HepG2 (cell line): ENCODE data around the gene ZNF275. TPM values are rescaled to one million over a fixed set of nuclear protein-coding genes. Genes with fewer than 3 reads are reported as not detected.

Experiments
- ATAC-seq: fragments of 200-7000 bp; cut with Tn5 transposase; 3 replicates; pipeline ENCODE4 v1.9.1; 2020; ENCODE audit warnings: mild to moderate bottlenecking, moderate library complexity
- BruUV-seq: library from RNA; stranded (reverse); fragments of 400-500 nt; replicated peaks from 2 replicates; lab custom pipeline; 2021; lab: Mats Ljungman, UMichigan
- CTCF ChIA-PET: fragments of 300-600 bp; formaldehyde crosslinking; extraction: SDS; loops from one replicate; lab custom pipeline; 2021; ENCODE audit warnings: low total read pairs, inconsistent platforms, low intra/inter-chr PET ratio; lab: Yijun Ruan, JAX
- POLR2A ChIA-PET: fragments of 350-600 bp; sonication (Branson Sonifier 250); formaldehyde crosslinking; loops from one replicate; lab custom pipeline; 2020; ENCODE audit warnings: antibody characterized with exemption, inconsistent platforms; lab: Yijun Ruan, JAX
- DNase-seq: peaks from one replicate; pipeline ENCODE4 v3.0.0-alpha.2; 2015; ENCODE audit warnings: low spot score
- FAIRE-seq: peaks from 3 replicates; lab custom pipeline; 2011; peaks lifted over from hg19 to GRCh38; lab: Jason Lieb, UNC
- H2AFZ ChIP-seq: one replicate; pipeline ENCODE4 v1.6.1; 2011; ENCODE audit warnings: low read length, inconsistent platforms
- H3K27ac ChIP-seq: fragments of 300-600 bp; 3 replicates; pipeline ENCODE4 v1.8.0; 2011; ENCODE audit warnings: mixed run types, mild to moderate bottlenecking, mixed read lengths, low read length, inconsistent platforms; ENCODE audit not compliant: insufficient read depth; ENCODE audit errors: extremely low read length
- H3K27me3 ChIP-seq, 2 experiments: fragments of 200-600 bp in 1 of 2; 2 replicates in 1 of 2; 3 replicates in 1 of 2; pipeline versions ENCODE4 v1.6.0 to v1.8.0; 2011; ENCODE audit warnings: low read length in 2 of 2, mild to moderate bottlenecking in 2 of 2, moderate library complexity in 2 of 2, inconsistent platforms in 1 of 2; ENCODE audit not compliant: insufficient read depth in 2 of 2, control insufficient read depth in 1 of 2
- H3K36me3 ChIP-seq, 2 experiments: fragments of 200-600 bp in 1 of 2; replicated peaks in 1 of 2; 2 replicates in 1 of 2; 3 replicates in 1 of 2; pipeline versions ENCODE4 v1.5.1 to v1.8.0; 2011; ENCODE audit warnings: low read length in 2 of 2, inconsistent platforms in 1 of 2; ENCODE audit not compliant: insufficient read depth in 2 of 2, control insufficient read depth in 1 of 2
- H3K4me1 ChIP-seq: 2 replicates; pipeline ENCODE4 v1.5.1; 2012; ENCODE audit warnings: low read length, inconsistent platforms; ENCODE audit not compliant: insufficient read depth
- H3K4me2 ChIP-seq: 2 replicates; pipeline ENCODE4 v1.6.0; 2011; ENCODE audit warnings: low read depth, low read length, inconsistent platforms
- H3K4me3 ChIP-seq, 3 experiments: fragments of 200-600 bp in 1 of 3; sonication (generic), shearing (Covaris generic) in 1 of 3; replicated peaks in 1 of 3; 2 replicates each; pipeline ENCODE4 v1.5.1; 2011 to 2016; ENCODE audit warnings: low read length in 3 of 3, inconsistent platforms in 2 of 3, low read depth in 2 of 3, mild to moderate bottlenecking in 2 of 3, control low read depth in 1 of 3, mixed read lengths in 1 of 3; ENCODE audit not compliant: insufficient read depth in 1 of 3
- H3K79me2 ChIP-seq: one replicate; pipeline ENCODE4 v1.6.1; 2011; ENCODE audit warnings: low read length, inconsistent platforms; ENCODE audit not compliant: insufficient read depth
- H3K9ac ChIP-seq: 2 replicates; pipeline ENCODE4 v1.6.0; 2011; ENCODE audit warnings: mild to moderate bottlenecking, low read depth, low read length, inconsistent platforms; ENCODE audit not compliant: insufficient read depth
- H3K9me3 ChIP-seq: 2 replicates; pipeline ENCODE4 v1.5.1; 2012; ENCODE audit warnings: mild to moderate bottlenecking, low read length
- H4K20me1 ChIP-seq: 2 replicates; pipeline ENCODE4 v1.6.0; 2011; ENCODE audit warnings: inconsistent platforms, mild to moderate bottlenecking, low read length, moderate library complexity; ENCODE audit not compliant: insufficient read depth
- DPF2 ChIP-seq: sonication (generic); formaldehyde crosslinking; IDR thresholded peaks from 2 replicates; pipeline ENCODE4 v1.4.0; 2020; ENCODE audit warnings: mild to moderate bottlenecking, low read depth, missing genetic modification reagents, borderline replicate concordance
- JUND ChIP-seq: sonication (generic); formaldehyde crosslinking; IDR thresholded peaks from 2 replicates; pipeline ENCODE4 v1.8.0; 2022; ENCODE audit warnings: mild to moderate bottlenecking, missing genetic modification reagents
- KLF11 ChIP-seq: IDR thresholded peaks from 2 replicates; pipeline ENCODE4 v1.6.1; 2016; ENCODE audit warnings: missing compliant biosample characterization
- KMT2B ChIP-seq: IDR thresholded peaks from 2 replicates; pipeline ENCODE4 v1.6.1; 2016; ENCODE audit warnings: missing genetic modification reagents, missing compliant biosample characterization
- MTF2 ChIP-seq: sonication (generic); formaldehyde crosslinking; IDR thresholded peaks from 2 replicates; pipeline ENCODE4 v1.5.0; 2020; ENCODE audit warnings: missing genetic modification reagents, borderline replicate concordance
- NFE2 ChIP-seq: sonication (generic); formaldehyde crosslinking; IDR thresholded peaks from 2 replicates; pipeline ENCODE4 v1.4.0; 2020; ENCODE audit warnings: missing genetic modification reagents
- NR2C2 ChIP-seq: sonication (generic); formaldehyde crosslinking; IDR thresholded peaks from 2 replicates; pipeline ENCODE4 v1.4.0; 2020; ENCODE audit warnings: missing genetic modification reagents, mild to moderate bottlenecking, moderate library complexity, borderline replicate concordance
- ZFP36L2 ChIP-seq: sonication (generic); formaldehyde crosslinking; IDR thresholded peaks from 2 replicates; pipeline ENCODE4 v1.4.0; 2020; ENCODE audit warnings: missing genetic modification reagents
- ZNF180 ChIP-seq: sonication (generic); formaldehyde crosslinking; IDR thresholded peaks from 2 replicates; pipeline ENCODE4 v1.4.0; 2020; ENCODE audit warnings: low read depth, missing genetic modification reagents, borderline replicate concordance
- ZNF253 ChIP-seq: sonication (generic); formaldehyde crosslinking; IDR thresholded peaks from 2 replicates; pipeline ENCODE4 v1.8.0; 2022; ENCODE audit warnings: mild to moderate bottlenecking, missing genetic modification reagents, borderline replicate concordance
- ZNF34 ChIP-seq: sonication (generic); formaldehyde crosslinking; IDR thresholded peaks from 2 replicates; pipeline ENCODE4 v1.4.0; 2020; ENCODE audit warnings: mild to moderate bottlenecking, missing genetic modification reagents, borderline replicate concordance
- ZNF468 ChIP-seq: sonication (generic); formaldehyde crosslinking; IDR thresholded peaks from 2 replicates; pipeline ENCODE4 v1.8.0; 2022; ENCODE audit warnings: mild to moderate bottlenecking, moderate library complexity, missing genetic modification reagents
- ZNF646 ChIP-seq: sonication (generic); formaldehyde crosslinking; IDR thresholded peaks from 2 replicates; pipeline ENCODE4 v1.9.0; 2021; ENCODE audit warnings: mild to moderate bottlenecking, missing genetic modification reagents
- ZNF670 ChIP-seq: sonication (generic); formaldehyde crosslinking; IDR thresholded peaks from 2 replicates; pipeline ENCODE4 v1.8.0; 2022; ENCODE audit warnings: mild to moderate bottlenecking, missing genetic modification reagents, borderline replicate concordance
- ZNF775 ChIP-seq: sonication (generic); formaldehyde crosslinking; IDR thresholded peaks from 2 replicates; pipeline ENCODE4 v1.4.0; 2020; ENCODE audit warnings: missing genetic modification reagents, mild to moderate bottlenecking, moderate library complexity, borderline replicate concordance
- WGBS: methylation state at CpG from one replicate; pipeline ENCODE4 v1.1.6; 2017; ENCODE audit warnings: low lambda C conversion rate; 5-methylcytosine and 5-hydroxymethylcytosine counted together
- in situ Hi-C: cut with HindIII; loops from 2 replicates; pipeline ENCODE4 v1.10.0; 2017; ENCODE audit warnings: low pct_unique_long_range_greater_than_20kb; ENCODE audit not compliant: extremely low pct_ligation_motif_present
- intact Hi-C: fragments of 100-400 bp; cut with micrococcal nuclease; formaldehyde crosslinking; loops from one replicate; pipeline ENCODE4 v1.10.0; 2022; ENCODE audit not compliant: unreplicated experiment
- polyA plus RNA-seq, 8 experiments: library from polyadenylated mRNA; depleted of rRNA in 3 of 8; stranded (reverse) in 7 of 8; unstranded in 1 of 8; fragments of >200 nt; fragmentation: Illumina TruSeq in 4 of 8; extraction: Trizol in 4 of 8; gene quantifications; 2 replicates each; pipeline versions ENCODE4 v1.2.1 to v1.2.3, GENCODE V29; 2011 to 2016; ENCODE audit warnings: low read depth in 4 of 8, missing spikeins in 1 of 8, mixed read lengths in 1 of 8; ENCODE audit not compliant: insufficient read depth in 1 of 8
- total RNA-seq, 5 experiments: library from RNA; depleted of rRNA; stranded (reverse); fragments of >200 nt; fragmentation: Illumina TruSeq; extraction: Trizol; gene quantifications; 2 replicates each; pipeline ENCODE4 v1.2.3, GENCODE V29; 2016; ENCODE audit warnings: low read depth in 1 of 5

ZNF275 gene
- total and polyA plus RNA-seq, 2 of the 13 experiments (the other 11 are each of a cell fraction or from before 2014, with no cell fraction given): 6.4 to 11.8 TPM

- TF ChIP-seq ZNF775 (CRISPR knock-in tag) (no peak), NR2C2 (no peak), ZNF646 (CRISPR knock-in tag) (no peak), ZFP36L2 (CRISPR knock-in tag) (no peak), DPF2 (CRISPR knock-in tag) (no peak), ZNF468 (CRISPR knock-in tag) (no peak), ZNF253 (no peak), KLF11 (CRISPR knock-in tag) (no peak), NFE2 (no peak), MTF2 (CRISPR knock-in tag) (no peak), JUND (CRISPR knock-in tag) (no peak), ZNF670 (no peak), ZNF34 (CRISPR knock-in tag) (no peak), KMT2B (CRISPR knock-in tag) (no peak), ZNF180 (no peak)
- Histone ChIP-seq H3K9ac (no peak within 1 kb of the TSS), H3K4me1 (no peaks in the 10 kb centered on the region), H3K36me3 (no peaks in the 10 kb centered on the region), H4K20me1 (no peaks in the 10 kb centered on the region), H3K4me2 (no peak within 1 kb of the TSS), H3K4me3 (no peak within 1 kb of the TSS), H2AFZ (no peak within 1 kb of the TSS), H3K27ac (no peak within 1 kb of the TSS), H3K79me2 (no peaks in the 10 kb centered on the region), H3K27me3 (no peaks in the 10 kb centered on the region; a peak in 1 of 5 replicates), H3K9me3 (no peaks in the 10 kb centered on the region)
- WGBS: 86% methylated on average over 13 of the region's 29 CpGs
- DNase-seq (no peak), ATAC-seq (no peak), FAIRE-seq (no peak)
- no TSS peak for BruUV-seq
- POLR2A ChIA-PET: no interaction called here
- CTCF ChIA-PET: no interaction called here
- in situ Hi-C loops: no loop called here
- intact Hi-C loops: no loop called here
Observed at GRCh38 chrX:153401133-153401764, 67.3 kb downstream of the ZNF275 start, which contains the start of gene PNMA6E. TSS of gene PNMA6E (minus strand) at chrX:153401350. CDS start at chrX:153398849, 2,501 bp downstream.
